HCT116 (cell line): ENCODE data around the gene MCF2L2.

Experiments
- CEBPB ChIP-seq: IDR thresholded peaks from 2 replicates; pipeline ENCODE4 v1.6.1; 2012; ENCODE audit warnings: low read depth
- CTCF ChIP-seq, 3 experiments: fragments of 200-600 bp in 1 of 3; sonication (generic) in 1 of 3; IDR thresholded peaks in 2 of 3; conservative IDR thresholded peaks in 1 of 3; 2 replicates each; pipeline ENCODE4 v1.5.1; 2012 to 2017; ENCODE audit warnings: low read depth in 2 of 3, low read length in 2 of 3, antibody characterized with exemption in 1 of 3, borderline replicate concordance in 1 of 3, control low read depth in 1 of 3, mild to moderate bottlenecking in 1 of 3, mixed read lengths in 1 of 3, mixed run types in 1 of 3, moderate library complexity in 1 of 3; ENCODE audit not compliant: insufficient read depth in 1 of 3
- EZH2phosphoT487 ChIP-seq: fragments of 200-600 bp; IDR thresholded peaks from 2 replicates; pipeline ENCODE4 v1.6.1; 2018; ENCODE audit warnings: antibody characterized with exemption, borderline replicate concordance
- POLR2AphosphoS5 ChIP-seq: IDR thresholded peaks from 2 replicates; pipeline ENCODE4 v1.6.1; 2011; ENCODE audit warnings: mild to moderate bottlenecking, low read depth, low read length, moderate library complexity
- SP1 ChIP-seq: IDR thresholded peaks from 2 replicates; pipeline ENCODE4 v1.6.1; 2012; ENCODE audit warnings: low read depth
- SRF ChIP-seq: IDR thresholded peaks from 2 replicates; pipeline ENCODE4 v1.6.1; 2012; ENCODE audit warnings: low read depth

GRCh38 chr3:183213415-183214276 lies 214.8 kb downstream of the MCF2L2 start:
- TF ChIP-seq CEBPB, result no peak
- TF ChIP-seq CTCF (IDR thresholded peaks at IDR 0.05 in 2 of 3, conservative IDR thresholded peaks at IDR 0.05 in 1 of 3; ENCODE audit: borderline replicate concordance in 1 of 3, insufficient read depth in 1 of 3, low read depth in 2 of 3, low read length in 2 of 3), result no peak
- no peak for TF ChIP-seq SP1
- no peak for TF ChIP-seq EZH2phosphoT487
- TF ChIP-seq POLR2AphosphoS5, result no peak
- TF ChIP-seq SRF, result no peak
